Mucosa of rectum (tissue), 2 donors: ENCODE measurements around the gene RFC2.
"Not testable (repeated sequence)": the region's sequence is repeated elsewhere in the genome, so short reads cannot be mapped to it uniquely, and the experiment has no call there.

Experiments
- H3K27ac ChIP-seq, 2 donors: one replicate each; pipeline ENCODE4 v1.7.0; 2013; ENCODE audit warnings: inconsistent platforms in 2 of 2, low read depth in 2 of 2, low read length in 2 of 2
- H3K27me3 ChIP-seq, 2 donors: one replicate each; pipeline ENCODE4 v1.7.0; 2013; ENCODE audit warnings: low read length in 2 of 2; ENCODE audit not compliant: control insufficient read depth in 2 of 2, insufficient read depth in 2 of 2
- H3K36me3 ChIP-seq, 2 donors: one replicate each; pipeline ENCODE4 v1.7.0; 2013; ENCODE audit warnings: low read length in 2 of 2; ENCODE audit not compliant: control insufficient read depth in 2 of 2, insufficient read depth in 2 of 2
- H3K4me1 ChIP-seq, 2 donors: one replicate each; pipeline ENCODE4 v1.7.0; 2013; ENCODE audit warnings: low read length in 2 of 2, mild to moderate bottlenecking in 1 of 2; ENCODE audit not compliant: control insufficient read depth in 2 of 2, insufficient read depth in 2 of 2
- H3K4me3 ChIP-seq, 2 donors: one replicate each; pipeline ENCODE4 v1.7.0; 2013; ENCODE audit warnings: low read length in 2 of 2
- H3K9ac ChIP-seq, 2 donors: one replicate each; pipeline ENCODE4 v1.7.0; 2013; ENCODE audit warnings: low read length in 2 of 2, low read depth in 1 of 2, mild to moderate bottlenecking in 1 of 2
- H3K9me3 ChIP-seq, 2 donors: one replicate each; pipeline ENCODE4 v1.7.0; 2013; ENCODE audit warnings: low read length in 2 of 2; ENCODE audit not compliant: control insufficient read depth in 2 of 2
- donor health status: healthy.
- donor health status: Normal muscosa, but diverticular disease.

Gene RFC2

GRCh38 chr7:74206052-74206451, 48.1 kb downstream of the RFC2 start:
- not testable (repeated sequence) for H3K27ac ChIP-seq, H3K4me1 ChIP-seq, H3K9me3 ChIP-seq, H3K27me3 ChIP-seq, H3K36me3 ChIP-seq, H3K9ac ChIP-seq, H3K4me3 ChIP-seq

DNA sequence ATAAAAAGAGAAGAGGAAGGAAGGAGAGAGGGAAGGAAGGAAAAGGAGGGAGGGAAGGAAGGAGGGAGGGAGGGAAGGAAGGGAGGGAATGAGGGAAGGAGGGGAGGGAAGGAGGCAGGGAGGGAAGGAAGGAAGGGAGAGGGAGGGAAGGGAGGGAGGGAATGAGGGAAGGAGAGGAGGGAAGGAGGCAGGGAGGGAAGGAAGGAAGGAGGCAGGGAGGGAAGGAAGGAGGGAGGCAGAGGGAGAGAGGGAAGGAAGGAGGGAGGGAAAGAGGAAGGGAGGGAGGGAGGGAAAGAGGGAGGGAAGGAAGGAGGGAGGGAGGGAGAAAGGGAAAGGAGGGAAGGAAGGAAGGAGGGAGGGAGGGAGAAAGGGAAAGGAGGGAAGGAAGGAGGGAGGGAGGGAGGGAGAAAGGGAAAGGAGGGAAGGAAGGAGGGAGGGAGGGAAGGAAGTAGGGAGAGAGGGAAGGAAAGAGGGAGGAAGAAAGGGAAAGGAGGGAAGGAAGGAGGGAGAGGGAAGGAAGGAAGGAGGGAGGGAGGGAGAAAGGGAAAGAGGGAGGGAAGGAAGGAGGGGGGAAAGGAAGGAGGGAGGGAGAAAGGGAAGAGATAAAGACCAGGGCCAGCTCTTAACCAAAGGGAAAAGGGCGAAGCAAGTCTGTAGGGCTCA, 50.1 kb downstream of the RFC2 start:
- H3K27me3 ChIP-seq: peaks cover 2 to 6% of the 10 kb centered on the region in 2 donors
- H3K9ac ChIP-seq: no peak overlapping the region
- H3K27ac ChIP-seq: no peak overlapping the region
- no peak overlapping the region for H3K4me3 ChIP-seq
- H3K9me3 ChIP-seq: no peaks in the 10 kb centered on the region
- H3K4me1 ChIP-seq: peaks cover 2 to 4% of the 10 kb centered on the region in 2 donors
- H3K36me3 ChIP-seq: no peaks in the 10 kb centered on the region

DNA sequence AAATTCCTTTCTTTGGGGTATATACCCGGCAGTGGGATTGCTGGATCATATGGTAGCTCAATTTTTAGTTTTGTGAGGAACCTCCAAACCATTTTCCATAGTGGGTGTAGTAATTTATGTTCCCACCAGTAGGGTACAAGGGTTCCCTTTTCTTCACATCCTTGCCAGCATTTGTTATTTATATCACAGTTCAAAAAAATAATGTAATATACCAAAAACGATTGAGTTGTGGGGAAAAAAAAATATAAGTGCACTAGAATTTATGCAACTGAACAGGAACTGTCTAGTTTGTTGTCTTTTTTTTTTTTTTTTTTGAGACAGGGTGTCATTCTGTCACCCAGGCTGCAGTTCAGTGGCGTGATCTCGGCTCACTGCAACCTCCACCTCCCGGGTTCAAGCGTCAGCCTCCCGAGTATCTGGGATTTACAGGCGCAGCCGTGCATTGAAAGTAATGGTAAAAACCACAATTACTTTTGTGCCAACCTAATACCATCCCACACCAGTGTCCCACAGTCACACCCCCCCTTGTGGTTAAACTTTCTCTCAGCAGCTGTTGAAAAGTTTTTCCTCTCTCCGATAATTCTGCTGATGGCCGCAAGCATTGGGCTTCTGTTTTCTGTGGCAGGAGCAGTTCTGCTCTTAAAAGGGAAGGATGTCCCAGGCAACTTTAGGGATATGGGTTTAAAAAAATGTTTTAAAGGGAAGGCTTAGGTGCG, 51.2 kb downstream of the RFC2 start:
- Histone ChIP-seq H3K4me3 (no peak overlapping the region), H3K9me3 (no peaks in the 10 kb centered on the region), H3K9ac (no peak overlapping the region), H3K36me3 (peaks cover 0 to under 1% of the 10 kb centered on the region in 2 donors), H3K4me1 (peaks cover 2 to 4% of the 10 kb centered on the region in 2 donors), H3K27ac (no peak overlapping the region), H3K27me3 (peaks cover 2 to 6% of the 10 kb centered on the region in 2 donors)

DNA sequence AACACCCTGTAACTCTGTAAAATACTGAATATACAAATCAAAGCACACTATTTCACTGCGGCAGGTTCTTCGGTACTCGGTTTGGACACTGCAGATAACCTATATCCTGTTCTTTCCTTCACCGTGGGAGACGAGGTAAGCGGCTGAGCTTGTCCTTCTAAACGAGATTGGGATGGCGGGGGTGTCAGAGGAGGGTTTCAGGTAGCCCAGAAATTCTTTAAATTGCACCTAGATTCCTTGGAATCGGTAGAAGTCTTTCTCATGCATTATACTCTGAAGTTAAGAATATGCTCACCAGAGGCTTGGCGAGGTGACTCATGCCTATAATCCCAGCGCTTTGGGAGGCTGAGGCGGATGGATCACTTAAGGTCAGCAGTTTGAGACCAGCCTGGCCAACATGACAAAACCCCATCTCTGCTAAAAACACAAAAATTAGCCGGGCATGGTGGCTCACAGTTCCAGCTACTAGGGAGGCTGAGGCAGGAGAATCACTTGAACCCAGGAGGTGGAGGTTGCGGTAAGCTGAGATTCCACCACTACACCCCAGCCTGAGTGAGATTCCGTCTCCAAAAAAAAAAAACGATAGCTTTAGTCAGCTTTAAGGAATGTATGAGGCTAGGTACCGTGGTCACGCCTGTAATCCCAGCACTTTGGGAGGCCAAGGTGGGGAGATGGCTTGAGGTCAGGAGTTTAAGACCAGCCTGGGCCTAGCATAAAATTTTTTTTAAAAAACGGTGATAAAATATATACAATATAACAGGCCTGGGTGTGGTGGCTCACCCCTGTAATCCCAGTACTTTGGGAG, 54.4 kb downstream of the RFC2 start:
- Histone ChIP-seq H3K27me3 (peaks cover 2 to 3% of the 10 kb centered on the region in 2 donors), H3K9me3 (no peaks in the 10 kb centered on the region), H3K27ac (no peak overlapping the region), H3K36me3 (peaks cover 10 to 19% of the 10 kb centered on the region in 2 donors), H3K4me3 (no peak overlapping the region), H3K9ac (no peak overlapping the region), H3K4me1 (no peaks in the 10 kb centered on the region)

- Histone ChIP-seq H3K4me3 (no peak overlapping the region), H3K27me3 (no peaks in the 10 kb centered on the region), H3K36me3 (peaks cover 31 to 38% of the 10 kb centered on the region in 2 donors), H3K9me3 (no peaks in the 10 kb centered on the region), H3K4me1 (no peaks in the 10 kb centered on the region), H3K9ac (no peak overlapping the region), H3K27ac (no peak overlapping the region)
These were observed 56.6 kb downstream of the RFC2 start for GRCh38 chr7:74197449-74198124.

- not testable (repeated sequence) for H3K9me3 ChIP-seq, H3K27ac ChIP-seq, H3K9ac ChIP-seq, H3K27me3 ChIP-seq, H3K4me3 ChIP-seq, H3K4me1 ChIP-seq
- peaks cover 41 to 47% of the 10 kb centered on the region in 2 donors for H3K36me3 ChIP-seq
These were observed 58.1 kb downstream of the RFC2 start for GRCh38 chr7:74195968-74196654.

DNA sequence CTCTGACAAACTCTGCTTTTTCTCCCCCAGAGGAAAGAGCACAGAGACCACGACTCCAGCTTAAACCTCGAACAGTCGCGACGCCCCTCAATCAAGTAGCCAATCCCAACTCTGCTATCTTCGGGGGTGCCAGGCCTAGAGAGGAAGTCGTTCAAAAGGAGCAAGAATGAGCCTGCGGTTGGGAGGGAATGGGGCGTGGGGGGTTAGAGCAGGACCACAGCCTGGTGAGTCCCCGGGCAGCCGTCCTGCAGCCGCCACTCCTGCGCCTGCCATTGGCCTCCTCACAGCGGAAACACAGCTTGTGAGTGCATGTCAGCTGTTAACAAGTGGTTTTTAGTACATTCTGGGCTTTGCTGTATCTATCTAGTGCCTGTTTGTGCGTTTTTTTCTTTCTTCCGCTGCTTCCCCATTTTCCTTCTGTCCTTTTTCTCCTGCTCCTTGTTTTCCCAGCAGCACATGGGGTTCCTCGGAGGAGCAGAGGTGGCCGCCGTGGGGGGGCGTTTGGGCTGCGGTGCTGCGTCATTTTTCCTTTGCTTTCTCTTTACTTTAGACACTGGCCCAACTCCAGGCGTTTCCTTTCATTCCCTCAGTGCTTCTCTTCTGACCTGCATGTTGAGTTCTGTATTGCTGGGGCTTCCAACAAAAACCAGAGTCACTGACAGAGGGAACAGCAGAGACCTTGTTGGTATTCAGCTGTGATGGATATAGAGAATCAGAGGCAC, 58.9 kb downstream of the RFC2 start:
- not testable (repeated sequence) for H3K9ac ChIP-seq, H3K27me3 ChIP-seq, H3K4me1 ChIP-seq, H3K9me3 ChIP-seq, H3K27ac ChIP-seq, H3K4me3 ChIP-seq
- peaks cover 48 to 55% of the 10 kb centered on the region in 2 donors for H3K36me3 ChIP-seq

DNA sequence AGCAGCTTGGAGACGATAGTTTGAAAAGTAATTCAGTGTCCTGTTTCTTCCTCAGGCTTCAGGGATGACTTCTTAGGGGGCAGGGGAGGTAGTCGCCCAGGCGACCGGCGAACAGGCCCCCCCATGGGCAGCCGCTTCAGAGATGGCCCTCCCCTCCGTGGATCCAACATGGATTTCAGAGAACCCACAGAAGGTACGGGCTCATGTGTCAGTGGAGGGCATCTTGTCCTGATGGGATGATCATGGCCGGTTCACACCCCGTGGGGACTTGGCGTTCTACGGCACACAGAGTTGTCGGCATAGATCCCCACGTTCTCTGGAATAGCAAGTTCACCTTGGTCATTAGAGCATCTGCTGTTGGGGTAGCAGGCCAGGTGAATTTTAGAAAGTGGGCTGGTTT, 59.5 kb downstream of the RFC2 start:
- no peak overlapping the region for H3K27ac ChIP-seq
- no peak overlapping the region for H3K4me3 ChIP-seq
- no peaks in the 10 kb centered on the region for H3K9me3 ChIP-seq
- no peaks in the 10 kb centered on the region for H3K4me1 ChIP-seq
- no peaks in the 10 kb centered on the region for H3K27me3 ChIP-seq
- no peak overlapping the region for H3K9ac ChIP-seq
- peaks cover 54 to 62% of the 10 kb centered on the region in 2 donors for H3K36me3 ChIP-seq

DNA sequence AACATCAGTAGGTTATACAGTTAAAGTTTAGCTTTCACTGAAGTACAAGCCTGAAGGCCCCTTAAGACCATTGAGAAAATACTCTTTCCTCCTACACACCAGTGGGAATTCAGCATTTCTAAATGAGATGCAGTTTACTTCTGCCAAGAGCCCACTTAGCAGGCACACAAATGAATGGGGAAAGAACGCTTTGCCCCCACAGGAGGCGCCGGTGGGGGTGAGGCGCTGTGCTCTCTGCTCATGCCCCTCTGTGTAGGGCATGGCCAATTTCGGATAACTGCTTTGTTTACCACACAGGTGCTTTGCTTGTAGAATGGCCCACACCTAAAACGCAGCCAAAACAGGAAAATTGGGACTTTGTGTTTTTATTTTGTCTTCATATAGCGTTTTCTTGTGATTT, 60.3 kb downstream of the RFC2 start:
- H3K27ac ChIP-seq: no peak overlapping the region
- H3K9ac ChIP-seq: no peak overlapping the region
- peaks cover 62 to 69% of the 10 kb centered on the region in 2 donors for H3K36me3 ChIP-seq
- H3K27me3 ChIP-seq: no peaks in the 10 kb centered on the region
- H3K4me1 ChIP-seq: no peaks in the 10 kb centered on the region
- H3K9me3 ChIP-seq: no peaks in the 10 kb centered on the region
- H3K4me3 ChIP-seq: no peak overlapping the region
